ENCODE results near the gene FOXO1.

FOXO1 gene

GRCh38 chr13:40518481-40518882, 148.0 kb downstream of the FOXO1 start:
- Histone ChIP-seq H3K4me3 (ENCODE audit: low read length) (no peak overlapping the region), H3K9ac (ENCODE audit: low read length) (no peak overlapping the region), H3K4me1 (ENCODE audit: control insufficient read depth, insufficient read depth, low read length) (peaks cover 6% of the 10 kb centered on the region), H3K9me3 (ENCODE audit: control insufficient read depth, low read length) (no peaks in the 10 kb centered on the region), H3K36me3 (ENCODE audit: control insufficient read depth, insufficient read depth, low read length) (no peaks in the 10 kb centered on the region), H3K27me3 (ENCODE audit: control insufficient read depth, insufficient read depth, low read length) (no peaks in the 10 kb centered on the region)

GRCh38 chr13:40517486-40518480, 148.7 kb downstream of the FOXO1 start:
- Histone ChIP-seq H3K27me3 (ENCODE audit: control insufficient read depth, insufficient read depth, low read length) (no peaks in the 10 kb centered on the region), H3K9me3 (ENCODE audit: control insufficient read depth, low read length) (no peaks in the 10 kb centered on the region), H3K4me1 (ENCODE audit: control insufficient read depth, insufficient read depth, low read length) (peaks cover 6% of the 10 kb centered on the region), H3K9ac (ENCODE audit: low read length) (no peak overlapping the region), H3K36me3 (ENCODE audit: control insufficient read depth, insufficient read depth, low read length) (no peaks in the 10 kb centered on the region), H3K4me3 (ENCODE audit: low read length) (no peak overlapping the region)

GRCh38 chr13:40515702-40516101, 150.7 kb downstream of the FOXO1 start:
- H3K9me3 ChIP-seq (ENCODE audit: control insufficient read depth, low read length) = no peaks in the 10 kb centered on the region
- H3K4me1 ChIP-seq (ENCODE audit: control insufficient read depth, insufficient read depth, low read length) = peaks cover 6% of the 10 kb centered on the region
- no peak overlapping the region for H3K4me3 ChIP-seq (ENCODE audit: low read length)
- H3K9ac ChIP-seq (ENCODE audit: low read length) = no peak overlapping the region
- H3K27me3 ChIP-seq (ENCODE audit: control insufficient read depth, insufficient read depth, low read length) = no peaks in the 10 kb centered on the region
- no peaks in the 10 kb centered on the region for H3K36me3 ChIP-seq (ENCODE audit: control insufficient read depth, insufficient read depth, low read length)

- no peak overlapping the region for H3K4me3 ChIP-seq (ENCODE audit: low read length)
- H3K9me3 ChIP-seq (ENCODE audit: control insufficient read depth, low read length) = no peaks in the 10 kb centered on the region
- H3K27me3 ChIP-seq (ENCODE audit: control insufficient read depth, insufficient read depth, low read length) = no peaks in the 10 kb centered on the region
- peaks cover 6% of the 10 kb centered on the region for H3K4me1 ChIP-seq (ENCODE audit: control insufficient read depth, insufficient read depth, low read length)
- H3K9ac ChIP-seq (ENCODE audit: low read length) = no peak overlapping the region
- no peaks in the 10 kb centered on the region for H3K36me3 ChIP-seq (ENCODE audit: control insufficient read depth, insufficient read depth, low read length)
Measured at GRCh38 chr13:40514802-40515201, 151.6 kb downstream of the FOXO1 start.

GRCh38 chr13:40509876-40510275, 156.6 kb downstream of the FOXO1 start:
- Histone ChIP-seq H3K9ac (ENCODE audit: low read length) (no peak overlapping the region), H3K4me1 (ENCODE audit: control insufficient read depth, insufficient read depth, low read length) (no peaks in the 10 kb centered on the region), H3K4me3 (ENCODE audit: low read length) (no peak overlapping the region), H3K9me3 (ENCODE audit: control insufficient read depth, low read length) (no peaks in the 10 kb centered on the region), H3K27me3 (ENCODE audit: control insufficient read depth, insufficient read depth, low read length) (no peaks in the 10 kb centered on the region), H3K36me3 (ENCODE audit: control insufficient read depth, insufficient read depth, low read length) (no peaks in the 10 kb centered on the region)

GRCh38 chr13:40508767-40509342, 157.6 kb downstream of the FOXO1 start:
- H3K9ac ChIP-seq (ENCODE audit: low read length) = no peak overlapping the region
- no peaks in the 10 kb centered on the region for H3K27me3 ChIP-seq (ENCODE audit: control insufficient read depth, insufficient read depth, low read length)
- H3K9me3 ChIP-seq (ENCODE audit: control insufficient read depth, low read length) = no peaks in the 10 kb centered on the region
- H3K36me3 ChIP-seq (ENCODE audit: control insufficient read depth, insufficient read depth, low read length) = no peaks in the 10 kb centered on the region
- no peak overlapping the region for H3K4me3 ChIP-seq (ENCODE audit: low read length)
- H3K4me1 ChIP-seq (ENCODE audit: control insufficient read depth, insufficient read depth, low read length) = no peaks in the 10 kb centered on the region

GRCh38 chr13:40508127-40508526, 158.3 kb downstream of the FOXO1 start:
- no peaks in the 10 kb centered on the region for H3K9me3 ChIP-seq (ENCODE audit: control insufficient read depth, low read length)
- H3K4me3 ChIP-seq (ENCODE audit: low read length) = no peak overlapping the region
- no peak overlapping the region for H3K9ac ChIP-seq (ENCODE audit: low read length)
- no peaks in the 10 kb centered on the region for H3K4me1 ChIP-seq (ENCODE audit: control insufficient read depth, insufficient read depth, low read length)
- no peaks in the 10 kb centered on the region for H3K27me3 ChIP-seq (ENCODE audit: control insufficient read depth, insufficient read depth, low read length)
- no peaks in the 10 kb centered on the region for H3K36me3 ChIP-seq (ENCODE audit: control insufficient read depth, insufficient read depth, low read length)

GRCh38 chr13:40506592-40507446, 159.6 kb downstream of the FOXO1 start:
- Histone ChIP-seq H3K9ac (ENCODE audit: low read length) (no peak overlapping the region), H3K36me3 (ENCODE audit: control insufficient read depth, insufficient read depth, low read length) (no peaks in the 10 kb centered on the region), H3K27me3 (ENCODE audit: control insufficient read depth, insufficient read depth, low read length) (no peaks in the 10 kb centered on the region), H3K9me3 (ENCODE audit: control insufficient read depth, low read length) (no peaks in the 10 kb centered on the region), H3K4me3 (ENCODE audit: low read length) (no peak overlapping the region), H3K4me1 (ENCODE audit: control insufficient read depth, insufficient read depth, low read length) (no peaks in the 10 kb centered on the region)
